Activated naive CD4-positive, alpha-beta T cell treated with anti-CD3 and anti-CD28 coated beads, Interleukin-2, amount 10 ng/mL, durations not matched to agents 7 days and 5 days (primary cell): Measurements from ENCODE around the gene CMTM2.

ENCODE experiments used
- CTCF ChIA-PET: fragments of 350-600 bp; sonication (Branson Sonifier 250); formaldehyde crosslinking; loops from one replicate; lab custom pipeline; 2021; ENCODE audit warnings: antibody characterized with exemption; lab: Charles Lee
- DNase-seq: peaks from one replicate; pipeline ENCODE4 v3.0.0-alpha.2; 2020
- H3K27ac Mint-ChIP-seq: one replicate; pipeline ENCODE4 v1.8.0; 2021; ENCODE audit warnings: mild to moderate bottlenecking, moderate library complexity, mixed read lengths
- H3K27me3 Mint-ChIP-seq: one replicate; pipeline ENCODE4 v1.8.0; 2021; ENCODE audit warnings: mild to moderate bottlenecking, mixed read lengths
- H3K36me3 Mint-ChIP-seq: one replicate; pipeline ENCODE4 v1.8.0; 2021; ENCODE audit warnings: mixed read lengths
- H3K4me1 Mint-ChIP-seq: one replicate; pipeline ENCODE4 v1.8.0; 2021; ENCODE audit warnings: mixed read lengths
- H3K4me3 Mint-ChIP-seq: one replicate; pipeline ENCODE4 v1.8.0; 2021; ENCODE audit warnings: mild to moderate bottlenecking, moderate library complexity, mixed read lengths
- H3K9me3 Mint-ChIP-seq: one replicate; pipeline ENCODE4 v1.8.0; 2021; ENCODE audit warnings: mixed read lengths

CMTM2 gene, protein sequence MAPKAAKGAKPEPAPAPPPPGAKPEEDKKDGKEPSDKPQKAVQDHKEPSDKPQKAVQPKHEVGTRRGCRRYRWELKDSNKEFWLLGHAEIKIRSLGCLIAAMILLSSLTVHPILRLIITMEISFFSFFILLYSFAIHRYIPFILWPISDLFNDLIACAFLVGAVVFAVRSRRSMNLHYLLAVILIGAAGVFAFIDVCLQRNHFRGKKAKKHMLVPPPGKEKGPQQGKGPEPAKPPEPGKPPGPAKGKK

DNA sequence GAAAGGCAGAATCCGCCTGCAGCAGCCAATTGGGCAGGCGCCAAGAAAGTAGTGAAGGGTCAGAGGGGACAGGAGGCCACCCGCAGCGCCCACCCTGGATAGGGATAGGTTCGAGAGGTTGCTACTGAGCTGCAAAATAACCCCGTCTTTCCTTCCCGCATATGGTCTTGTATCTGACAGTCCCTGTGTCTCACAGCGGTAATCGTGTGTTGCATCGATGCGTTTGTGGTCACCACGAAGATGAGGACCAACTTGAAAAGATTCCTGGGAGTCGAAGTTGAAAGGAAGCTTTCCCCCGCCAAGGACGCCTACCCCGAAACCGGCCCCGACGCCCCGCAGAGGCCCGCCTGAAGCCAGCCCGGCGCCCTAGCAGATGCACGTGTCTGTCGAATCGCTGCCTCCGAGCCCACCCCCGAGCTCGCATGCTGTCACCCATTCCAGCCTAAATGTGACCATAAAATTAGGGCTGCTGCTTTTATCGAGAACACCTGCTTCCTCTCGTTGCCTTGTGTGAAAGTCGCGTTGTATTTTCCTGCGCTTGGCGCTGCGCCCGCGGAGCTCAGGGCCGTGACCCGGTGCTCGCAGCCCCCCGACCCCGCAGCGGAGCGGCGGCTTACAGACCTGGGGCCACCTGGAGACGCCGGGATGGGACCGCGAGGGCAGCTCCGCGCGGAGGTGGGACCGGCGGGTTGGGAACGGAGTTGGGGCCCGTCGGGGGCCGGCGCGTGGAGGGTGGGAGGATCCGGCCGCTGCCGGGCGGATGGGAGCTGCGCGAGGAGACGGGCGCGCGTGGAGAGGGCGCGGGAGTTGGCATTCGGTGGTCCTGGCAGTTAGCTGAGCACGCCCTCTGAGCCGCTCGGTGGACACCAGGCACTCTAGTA lies at the start of gene CMTM2:
TSS of gene CMTM2 (plus strand) at position 813 of the 881 bp plus-strand sequence. CDS start 145 bp downstream, outside the sequence.
- Mint-ChIP-seq H3K4me1 (peaks cover 13% of the 10 kb centered on the region), H3K27me3 (peaks cover 50% of the 10 kb centered on the region), H3K27ac (no peak within 1 kb of the TSS), H3K36me3 (no peaks in the 10 kb centered on the region), H3K9me3 (no peaks in the 10 kb centered on the region), H3K4me3 (peak within 1 kb of the TSS; percentile 42)
- no peak for DNase-seq
- CTCF ChIA-PET, result interaction anchor here (0.6 to 3.3 kb wide), 9 partner anchors 9 to 289 kb away, joined by 3 to 13 read pairs (median 5); no protein-coding TSS in a partner anchor

- CTCF ChIA-PET, result interaction anchor here (0.9 kb wide), 1 partner anchor 123 kb away, joined by 3 read pairs; no protein-coding TSS in a partner anchor
- DNase-seq, result no peak
- Mint-ChIP-seq H3K36me3 (peaks cover 9% of the 10 kb centered on the region), H3K4me1 (peaks cover 45% of the 10 kb centered on the region), H3K9me3 (no peaks in the 10 kb centered on the region), H3K27ac (no peak overlapping the region), H3K27me3 (peaks cover 4% of the 10 kb centered on the region), H3K4me3 (no peak overlapping the region)
These were observed 49.8 kb upstream of the CMTM2 start for GRCh38 chr16:66529475-66529874.

DNA sequence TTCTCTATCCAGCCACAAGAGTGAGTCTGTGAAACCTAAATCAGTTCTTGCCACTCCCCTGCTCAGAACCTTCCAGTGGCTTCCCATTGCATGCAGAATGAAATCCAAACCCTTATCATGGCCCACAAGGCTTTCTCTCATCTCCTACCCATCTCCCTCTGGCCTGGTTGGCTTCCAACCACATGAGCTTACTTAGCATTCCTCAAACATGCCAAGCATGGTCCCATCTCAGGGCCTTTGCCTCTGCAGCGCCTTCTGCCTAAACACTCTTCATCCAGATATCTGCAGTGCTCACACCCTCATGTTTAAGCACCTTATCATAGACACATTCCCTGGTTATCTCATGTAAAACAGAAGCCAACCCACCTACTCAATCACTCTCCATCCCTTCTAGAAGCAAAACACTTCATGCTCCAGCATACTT lies 44.9 kb upstream of the CMTM2 start:
- CTCF ChIA-PET, result no interaction called here
- Mint-ChIP-seq H3K4me3 (no peak overlapping the region), H3K27ac (no peak overlapping the region), H3K27me3 (peaks cover 5% of the 10 kb centered on the region), H3K36me3 (peaks cover 7% of the 10 kb centered on the region), H3K9me3 (no peaks in the 10 kb centered on the region), H3K4me1 (peaks cover 8% of the 10 kb centered on the region)
- no peak for DNase-seq

DNA sequence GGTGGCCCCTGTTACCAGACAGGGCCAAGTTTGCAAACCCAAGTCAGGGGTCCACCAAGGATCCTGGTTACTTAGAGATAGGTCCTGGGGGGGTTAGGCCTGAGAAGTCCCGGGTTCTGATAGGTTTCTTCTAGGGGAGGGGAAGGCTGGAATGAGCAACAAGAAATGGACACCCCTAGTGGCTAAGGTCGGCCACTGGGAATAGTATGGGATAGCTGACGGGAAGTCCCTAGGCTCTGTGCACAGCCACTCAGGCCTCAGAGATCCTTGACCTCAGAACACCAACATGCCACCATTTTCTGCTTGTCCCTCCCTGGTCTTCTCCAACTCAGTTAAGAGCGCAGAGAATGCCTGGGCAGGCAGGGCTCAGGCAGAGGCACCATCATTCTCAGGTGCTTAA lies 42.7 kb upstream of the CMTM2 start:
- CTCF ChIA-PET, result interaction anchor here (1.0 kb wide), 1 partner anchor 9 kb away, joined by 3 read pairs; no protein-coding TSS in a partner anchor
- H3K9me3 Mint-ChIP-seq, result no peaks in the 10 kb centered on the region
- H3K27ac Mint-ChIP-seq, result no peak overlapping the region
- H3K4me3 Mint-ChIP-seq, result no peak overlapping the region
- peaks cover 5% of the 10 kb centered on the region for H3K27me3 Mint-ChIP-seq
- DNase-seq, result no peak
- H3K36me3 Mint-ChIP-seq, result peaks cover 4% of the 10 kb centered on the region
- H3K4me1 Mint-ChIP-seq, result peaks cover 16% of the 10 kb centered on the region

GRCh38 chr16:66537236-66537635 lies 42.0 kb upstream of the CMTM2 start:
- Mint-ChIP-seq H3K9me3 (no peaks in the 10 kb centered on the region), H3K4me1 (peaks cover 16% of the 10 kb centered on the region), H3K36me3 (peaks cover 4% of the 10 kb centered on the region), H3K4me3 (no peak overlapping the region), H3K27me3 (peaks cover 5% of the 10 kb centered on the region), H3K27ac (no peak overlapping the region)
- no peak for DNase-seq
- CTCF ChIA-PET, result no interaction called here

GRCh38 chr16:66538910-66539309 lies 40.4 kb upstream of the CMTM2 start:
- H3K36me3 Mint-ChIP-seq, result peaks cover 4% of the 10 kb centered on the region
- DNase-seq, result no peak
- H3K27ac Mint-ChIP-seq, result no peak overlapping the region
- no peaks in the 10 kb centered on the region for H3K9me3 Mint-ChIP-seq
- CTCF ChIA-PET, result interaction anchor here (0.6 kb wide), 1 partner anchor 13 kb away, joined by 3 read pairs; the partner anchor contains the start of gene CKLF
- peaks cover 16% of the 10 kb centered on the region for H3K4me1 Mint-ChIP-seq
- peaks cover 5% of the 10 kb centered on the region for H3K27me3 Mint-ChIP-seq
- H3K4me3 Mint-ChIP-seq, result no peak overlapping the region

- H3K4me1 Mint-ChIP-seq, result peaks cover 16% of the 10 kb centered on the region
- H3K36me3 Mint-ChIP-seq, result peaks cover 4% of the 10 kb centered on the region
- H3K4me3 Mint-ChIP-seq, result no peak overlapping the region
- no peaks in the 10 kb centered on the region for H3K27me3 Mint-ChIP-seq
- CTCF ChIA-PET, result no interaction called here
- H3K27ac Mint-ChIP-seq, result no peak overlapping the region
- DNase-seq, result no peak
- no peaks in the 10 kb centered on the region for H3K9me3 Mint-ChIP-seq
These were observed 39.4 kb upstream of the CMTM2 start for GRCh38 chr16:66539623-66540469.

DNA sequence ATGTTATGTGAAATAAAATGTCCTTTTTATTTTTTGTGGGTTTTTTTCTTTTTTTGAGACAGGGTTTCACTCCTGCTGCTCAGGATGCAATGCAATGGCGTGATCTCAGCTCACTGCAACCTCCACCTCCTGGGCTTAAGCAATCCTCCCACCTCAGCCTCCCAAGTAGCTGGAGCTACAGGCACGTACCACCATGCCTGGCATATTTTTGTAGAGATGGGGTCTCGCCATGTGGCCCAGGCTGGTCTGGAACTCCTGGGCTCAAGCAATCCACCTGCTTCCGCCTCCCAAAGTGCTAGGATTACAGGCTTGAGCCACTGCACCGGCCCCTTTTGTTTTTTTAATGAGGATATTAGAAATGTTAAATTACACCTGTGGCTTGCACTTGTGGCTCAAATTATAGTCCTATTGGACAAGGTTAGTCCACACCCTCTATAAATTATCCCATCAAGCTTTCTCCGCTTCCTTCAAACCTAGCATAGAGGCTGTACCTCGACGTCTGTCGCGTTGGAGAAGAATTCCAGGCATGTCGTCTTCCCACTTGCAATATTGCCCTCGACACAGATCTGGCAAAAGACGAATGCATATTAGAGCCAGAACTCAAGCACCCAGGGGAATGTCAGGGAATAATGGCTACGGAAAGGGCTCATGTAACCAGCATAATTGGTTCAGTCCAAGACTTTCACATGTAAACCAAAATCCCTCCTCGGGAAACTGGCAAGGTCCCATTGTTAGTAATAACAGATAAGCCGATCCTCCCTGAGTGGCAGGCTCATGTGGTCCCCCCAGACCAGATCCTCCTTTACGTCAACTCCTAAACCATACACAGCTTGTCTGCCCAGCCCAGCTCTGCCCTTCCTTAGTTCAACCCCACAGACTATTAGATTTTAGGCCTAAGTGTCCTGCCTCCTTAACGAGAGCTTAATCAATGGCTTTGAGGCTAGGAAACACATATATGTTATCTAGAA lies 37.6 kb upstream of the CMTM2 start:
- no peak overlapping the region for H3K27ac Mint-ChIP-seq
- CTCF ChIA-PET, result interaction anchor here (1.8 kb wide), 1 partner anchor 10 kb away, joined by 8 read pairs; the partner anchor contains the start of gene CKLF
- H3K36me3 Mint-ChIP-seq, result peaks cover 5% of the 10 kb centered on the region
- H3K27me3 Mint-ChIP-seq, result no peaks in the 10 kb centered on the region
- no peaks in the 10 kb centered on the region for H3K9me3 Mint-ChIP-seq
- DNase-seq, result no peak
- H3K4me1 Mint-ChIP-seq, result peaks cover 16% of the 10 kb centered on the region
- H3K4me3 Mint-ChIP-seq, result no peak overlapping the region

DNA sequence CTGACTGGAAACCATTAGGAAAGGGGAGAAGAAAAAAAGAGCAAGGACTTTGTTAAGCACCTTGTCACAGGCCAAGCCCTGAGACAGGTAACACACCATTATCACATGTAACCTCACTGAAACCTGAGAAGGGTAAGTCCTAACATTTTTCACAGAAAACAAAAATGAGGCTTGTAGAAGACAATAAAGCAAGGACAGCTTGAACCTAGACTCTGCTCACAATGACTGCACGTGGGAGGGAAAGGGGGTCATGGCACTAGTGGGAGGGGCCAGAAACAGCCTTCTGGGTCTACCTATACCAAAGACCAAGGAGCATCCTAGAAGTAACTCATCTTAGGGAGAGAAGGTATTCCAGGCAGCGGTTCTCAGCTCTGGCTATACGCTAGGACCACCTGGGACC lies 36.9 kb upstream of the CMTM2 start:
- Mint-ChIP-seq H3K27me3 (no peaks in the 10 kb centered on the region), H3K4me3 (no peak overlapping the region), H3K27ac (no peak overlapping the region), H3K36me3 (peaks cover 8% of the 10 kb centered on the region), H3K9me3 (no peaks in the 10 kb centered on the region), H3K4me1 (peaks cover 19% of the 10 kb centered on the region)
- CTCF ChIA-PET, result interaction anchor here (1.8 kb wide), 1 partner anchor 9 kb away, joined by 8 read pairs; the partner anchor contains the start of gene CKLF
- no peak for DNase-seq

- CTCF ChIA-PET, result interaction anchor here (1.0 to 1.2 kb wide), 3 partner anchors 22 to 63 kb away, joined by 3 read pairs; no protein-coding TSS in a partner anchor
- H3K4me3 Mint-ChIP-seq, result no peak overlapping the region
- peaks cover 8% of the 10 kb centered on the region for H3K36me3 Mint-ChIP-seq
- peaks cover 27% of the 10 kb centered on the region for H3K4me1 Mint-ChIP-seq
- peak overlapping the region; percentile 15 for H3K27ac Mint-ChIP-seq
- no peaks in the 10 kb centered on the region for H3K9me3 Mint-ChIP-seq
- H3K27me3 Mint-ChIP-seq, result no peaks in the 10 kb centered on the region
- DNase-seq, result no peak
These were observed 35.7 kb upstream of the CMTM2 start for GRCh38 chr16:66543541-66543940.

DNA sequence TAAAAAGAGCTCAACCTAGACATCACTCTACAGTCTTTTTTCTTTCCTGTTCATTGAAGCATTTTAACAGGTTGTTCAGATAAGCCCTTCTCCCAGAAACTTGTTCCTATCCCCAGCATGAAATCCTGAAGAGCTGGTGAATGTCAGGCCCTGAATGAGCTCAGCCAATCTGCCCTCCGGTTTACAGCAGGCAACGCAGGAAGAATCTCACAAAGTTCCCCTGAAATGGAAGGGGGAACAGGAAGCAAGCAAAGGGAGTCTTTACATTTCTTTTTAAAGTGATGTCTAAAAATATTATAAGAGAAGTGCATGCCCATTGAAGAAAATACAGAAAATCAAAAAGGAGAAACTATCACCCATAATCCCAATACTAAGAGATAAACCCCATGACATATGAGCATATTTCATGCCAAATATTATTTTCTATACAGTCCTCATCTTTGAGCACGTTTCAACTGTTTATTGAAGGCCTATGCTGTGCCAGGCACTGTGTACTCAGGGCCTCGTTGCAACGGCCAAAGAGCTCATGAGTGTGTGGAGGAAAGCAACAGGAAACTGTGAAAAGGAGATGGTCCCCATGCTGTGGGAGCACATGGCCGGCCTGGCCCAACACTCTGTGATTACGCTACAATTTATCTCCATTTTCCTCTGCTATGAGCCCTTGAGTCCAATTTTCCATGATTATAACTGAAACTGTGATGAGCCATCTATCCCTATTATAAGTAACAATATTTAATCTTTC lies 35.1 kb upstream of the CMTM2 start:
- no peaks in the 10 kb centered on the region for H3K27me3 Mint-ChIP-seq
- H3K36me3 Mint-ChIP-seq, result peaks cover 8% of the 10 kb centered on the region
- no peak overlapping the region for H3K4me3 Mint-ChIP-seq
- H3K9me3 Mint-ChIP-seq, result no peaks in the 10 kb centered on the region
- no peak for DNase-seq
- CTCF ChIA-PET, result interaction anchor here (0.6 to 1.2 kb wide), 3 partner anchors 22 to 67 kb away, joined by 3 read pairs; no protein-coding TSS in a partner anchor
- H3K4me1 Mint-ChIP-seq, result peaks cover 29% of the 10 kb centered on the region
- no peak overlapping the region for H3K27ac Mint-ChIP-seq
